Fibroblast of pulmonary artery (primary cell): Measurements from ENCODE around the gene SS18L1.

Experiments used
- DNase-seq: peaks from one replicate; pipeline ENCODE4 v3.0.0-alpha.2; 2010; ENCODE audit warnings: low read depth
- H3K4me3 ChIP-seq: replicated peaks from 2 replicates; pipeline ENCODE4 v1.5.1; 2011; ENCODE audit warnings: low read depth, mild to moderate bottlenecking, control low read depth, low read length, moderate library complexity
- CTCF ChIP-seq: IDR thresholded peaks from 2 replicates; pipeline ENCODE4 v1.5.1; 2011; ENCODE audit warnings: mild to moderate bottlenecking, control low read depth, low read length, inconsistent platforms; ENCODE audit errors: missing control alignments

The SS18L1 gene

GRCh38 chr20:62196286-62196685 is 52.7 kb downstream of the SS18L1 start:
- DNase-seq = no peak
- H3K4me3 ChIP-seq = no peak overlapping the region
- no peak for TF ChIP-seq CTCF

GRCh38 chr20:62197311-62197710 is 53.7 kb downstream of the SS18L1 start:
- no peak for DNase-seq
- no peak for TF ChIP-seq CTCF
- H3K4me3 ChIP-seq = no peak overlapping the region

- H3K4me3 ChIP-seq = no peak overlapping the region
- no peak for DNase-seq
- no peak for TF ChIP-seq CTCF
These were observed 54.2 kb downstream of the SS18L1 start for GRCh38 chr20:62197801-62198200.

- no peak for DNase-seq
- no peak overlapping the region for H3K4me3 ChIP-seq
- no peak for TF ChIP-seq CTCF
These were observed 54.9 kb downstream of the SS18L1 start for GRCh38 chr20:62198496-62198895.

GRCh38 chr20:62198931-62199330 is 55.4 kb downstream of the SS18L1 start:
- no peak overlapping the region for H3K4me3 ChIP-seq
- no peak for DNase-seq
- no peak for TF ChIP-seq CTCF

GRCh38 chr20:62200491-62201172 is 57.1 kb downstream of the SS18L1 start:
- no peak for TF ChIP-seq CTCF
- DNase-seq = no peak
- no peak overlapping the region for H3K4me3 ChIP-seq
